H9 (cell line): Measurements from ENCODE around the gene SNTG2. TPM values are rescaled to one million over a fixed set of nuclear protein-coding genes. Genes with fewer than 3 reads are reported as not detected.

Source experiments
- DNase-seq: peaks from one replicate; pipeline ENCODE4 v3.0.0-alpha.2; 2017
- H2AFZ ChIP-seq: one replicate; pipeline ENCODE4 v1.6.1; 2013; ENCODE audit warnings: mild to moderate bottlenecking, low read length, control low read depth, moderate library complexity
- H2AK5ac ChIP-seq: 2 replicates; pipeline ENCODE4 v1.6.1; 2013; ENCODE audit warnings: low read length, control low read depth, mixed read lengths; ENCODE audit not compliant: insufficient read length
- H2BK120ac ChIP-seq: one replicate; pipeline ENCODE4 v1.6.1; 2013; ENCODE audit warnings: low read depth, mild to moderate bottlenecking, low read length, control low read depth, inconsistent platforms; ENCODE audit not compliant: poor library complexity, severe bottlenecking
- H2BK12ac ChIP-seq: 2 replicates; pipeline ENCODE4 v1.6.1; 2013; ENCODE audit warnings: low read length, control low read depth, mixed read lengths, low read depth; ENCODE audit not compliant: insufficient read length
- H2BK15ac ChIP-seq: 2 replicates; pipeline ENCODE4 v1.6.1; 2013; ENCODE audit warnings: low read depth, low read length, control low read depth
- H2BK20ac ChIP-seq: one replicate; pipeline ENCODE4 v1.6.1; 2013; ENCODE audit warnings: low read depth, mild to moderate bottlenecking, low read length, control low read depth, inconsistent platforms; ENCODE audit not compliant: poor library complexity, severe bottlenecking
- H2BK5ac ChIP-seq: 2 replicates; pipeline ENCODE4 v1.6.1; 2013; ENCODE audit warnings: low read length, control low read depth, mixed read lengths; ENCODE audit not compliant: insufficient read length
- H3K14ac ChIP-seq: 2 replicates; pipeline ENCODE4 v1.6.1; 2013; ENCODE audit warnings: low read length, control low read depth; ENCODE audit not compliant: insufficient read depth
- H3K18ac ChIP-seq: 2 replicates; pipeline ENCODE4 v1.6.1; 2013; ENCODE audit warnings: low read depth, mild to moderate bottlenecking, mixed read lengths, low read length, control low read depth; ENCODE audit not compliant: insufficient read length
- H3K23ac ChIP-seq: 2 replicates; pipeline ENCODE4 v1.6.1; 2013; ENCODE audit warnings: low read length, control low read depth, mixed read lengths, low read depth; ENCODE audit not compliant: insufficient read length
- H3K23me2 ChIP-seq: 2 replicates; pipeline ENCODE4 v1.6.1; 2013; ENCODE audit warnings: low read depth, mild to moderate bottlenecking, mixed read lengths, low read length, control low read depth; ENCODE audit not compliant: insufficient read length, poor library complexity, severe bottlenecking
- H3K27ac ChIP-seq: 2 replicates; pipeline ENCODE4 v1.5.1; 2013; ENCODE audit warnings: low read length, control low read depth, mixed read lengths, low read depth; ENCODE audit not compliant: insufficient read length
- H3K27me3 ChIP-seq: 2 replicates; pipeline ENCODE4 v1.6.1; 2013; ENCODE audit warnings: low read length, control low read depth, inconsistent platforms; ENCODE audit not compliant: insufficient read depth
- H3K4ac ChIP-seq: 2 replicates; pipeline ENCODE4 v1.6.1; 2013; ENCODE audit warnings: low read depth, mild to moderate bottlenecking, control low read depth, inconsistent platforms, low read length, moderate library complexity
- H3K4me1 ChIP-seq: 2 replicates; pipeline ENCODE4 v1.6.1; 2013; ENCODE audit warnings: low read length, control low read depth, inconsistent platforms; ENCODE audit not compliant: insufficient read depth
- H3K4me2 ChIP-seq: 2 replicates; pipeline ENCODE4 v1.6.1; 2013; ENCODE audit warnings: low read length, control low read depth, mixed read lengths; ENCODE audit not compliant: insufficient read length, insufficient read depth
- H3K56ac ChIP-seq: 2 replicates; pipeline ENCODE4 v1.6.1; 2013; ENCODE audit warnings: low read depth, mild to moderate bottlenecking, mixed read lengths, low read length, control low read depth; ENCODE audit not compliant: insufficient read length
- H3K79me1 ChIP-seq: 2 replicates; pipeline ENCODE4 v1.6.1; 2013; ENCODE audit warnings: low read depth, mild to moderate bottlenecking, moderate library complexity, low read length, control low read depth, inconsistent platforms; ENCODE audit not compliant: insufficient read depth, poor library complexity, severe bottlenecking
- H3K79me2 ChIP-seq: 2 replicates; pipeline ENCODE4 v1.6.1; 2013; ENCODE audit warnings: low read length, control low read depth, inconsistent platforms; ENCODE audit not compliant: insufficient read depth
- H3K9ac ChIP-seq: 2 replicates; pipeline ENCODE4 v1.6.1; 2013; ENCODE audit warnings: low read length, control low read depth, mixed read lengths; ENCODE audit not compliant: insufficient read length; ENCODE audit errors: extremely low read depth
- H3K9me3 ChIP-seq: one replicate; pipeline ENCODE4 v1.6.1; 2013; ENCODE audit warnings: low read depth, low read length, inconsistent platforms; ENCODE audit not compliant: control insufficient read depth
- H3T11ph ChIP-seq: one replicate; pipeline ENCODE4 v1.6.1; 2013; ENCODE audit warnings: mild to moderate bottlenecking, low read length, control low read depth, inconsistent platforms
- H4K20me1 ChIP-seq: one replicate; pipeline ENCODE4 v1.6.1; 2013; ENCODE audit not compliant: control insufficient read depth, insufficient read length, insufficient read depth
- H4K5ac ChIP-seq: 2 replicates; pipeline ENCODE4 v1.6.1; 2013; ENCODE audit warnings: low read depth, mild to moderate bottlenecking, mixed read lengths, low read length, control low read depth; ENCODE audit not compliant: insufficient read length
- H4K8ac ChIP-seq: replicated peaks from 2 replicates; pipeline ENCODE4 v1.6.1; 2013; ENCODE audit warnings: low read length, control low read depth, mixed read lengths, low read depth; ENCODE audit not compliant: insufficient read length
- H4K91ac ChIP-seq: 2 replicates; pipeline ENCODE4 v1.6.1; 2013; ENCODE audit warnings: low read depth, mild to moderate bottlenecking, moderate library complexity, mixed read lengths, low read length, control low read depth; ENCODE audit not compliant: insufficient read length
- H3K27ac Mint-ChIP-seq, 3 experiments: 2 replicates in 2 of 3; 3 replicates in 1 of 3; pipeline ENCODE4 v1.8.0; 2020 to 2021; ENCODE audit warnings: mixed read lengths in 3 of 3, mild to moderate bottlenecking in 1 of 3, moderate library complexity in 1 of 3
- H3K27me3 Mint-ChIP-seq: 2 replicates; pipeline ENCODE4 v1.8.0; 2021; ENCODE audit warnings: low read depth, mild to moderate bottlenecking, moderate library complexity, mixed read lengths
- H3K36me3 Mint-ChIP-seq, 3 experiments: 2 replicates in 2 of 3; 3 replicates in 1 of 3; pipeline ENCODE4 v1.8.0; 2020 to 2021; ENCODE audit warnings: low read depth in 3 of 3, mixed read lengths in 3 of 3; ENCODE audit not compliant: insufficient read depth in 1 of 3
- H3K4me1 Mint-ChIP-seq, 2 experiments: 2 replicates each; pipeline ENCODE4 v1.8.0; 2020; ENCODE audit warnings: mixed read lengths in 2 of 2
- H3K4me3 Mint-ChIP-seq, 2 experiments: 2 replicates in 1 of 2; 3 replicates in 1 of 2; pipeline ENCODE4 v1.8.0; 2020 to 2021; ENCODE audit warnings: mild to moderate bottlenecking in 2 of 2, mixed read lengths in 2 of 2, moderate library complexity in 1 of 2
- H3K9me3 Mint-ChIP-seq, 2 experiments: 2 replicates in 1 of 2; 3 replicates in 1 of 2; pipeline ENCODE4 v1.8.0; 2020; ENCODE audit warnings: mild to moderate bottlenecking in 2 of 2, mixed read lengths in 2 of 2, moderate library complexity in 1 of 2
- CTCF ChIP-seq: fragments of 200-600 bp; sonication (generic); conservative IDR thresholded peaks from 3 replicates; pipeline ENCODE4 v1.8.0; 2021; ENCODE audit warnings: antibody characterized with exemption, mild to moderate bottlenecking
- WGBS: extraction: QIAGEN DNeasy Blood & Tissue Kit; methylation state at CpG from one replicate; pipeline ENCODE4 v1.1.7; 2013; ENCODE audit warnings: missing lambda C conversion rate, low lambda C conversion rate, mixed read lengths; ENCODE audit not compliant: insufficient read length; ENCODE audit errors: extremely low coverage; 5-methylcytosine and 5-hydroxymethylcytosine counted together
- total RNA-seq: library from RNA; stranded (reverse); gene quantifications from 2 replicates; pipeline ENCODE4 v1.2.1, GENCODE V29; 2021

The SNTG2 gene
- total RNA-seq, 1 experiment from 2014 or later, result 13.2 TPM

GRCh38 chr2:1366546-1367134 lies 416.0 kb downstream of the SNTG2 start:
- no peaks in the 10 kb centered on the region for H3K79me1 ChIP-seq
- H3K23me2 ChIP-seq, result no peaks in the 10 kb centered on the region
- H3K4me1 Mint-ChIP-seq, result peaks cover 9 to 11% of the 10 kb centered on the region in 2 experiments
- H3K27me3 Mint-ChIP-seq, result peaks cover 2% of the 10 kb centered on the region; the same call in 1 of the 2 replicates
- no peak overlapping the region for H3K4me3 Mint-ChIP-seq
- no peak overlapping the region for H3K18ac ChIP-seq
- no peak overlapping the region for H2AFZ ChIP-seq
- no peak overlapping the region for H4K8ac ChIP-seq
- H2BK12ac ChIP-seq, result no peak overlapping the region
- H3K27ac ChIP-seq, result no peak overlapping the region
- H3K9me3 ChIP-seq, result no peaks in the 10 kb centered on the region
- H3K9ac ChIP-seq, result no peak overlapping the region
- H3K4me1 ChIP-seq, result no peaks in the 10 kb centered on the region
- H3K9me3 Mint-ChIP-seq, result peaks cover 0 to 6% of the 10 kb centered on the region in 2 experiments; a peak in 3 of 5 replicates
- no CpG with 5 or more reads among the region's 20 CpGs for WGBS
- no peak overlapping the region for H4K5ac ChIP-seq
- H3K27me3 ChIP-seq, result no peaks in the 10 kb centered on the region
- H2BK5ac ChIP-seq, result no peak overlapping the region
- no peak for TF ChIP-seq CTCF
- H4K91ac ChIP-seq, result no peak overlapping the region
- no peak overlapping the region for H2BK15ac ChIP-seq
- no peak overlapping the region for H2BK20ac ChIP-seq
- DNase-seq, result no peak
- H2AK5ac ChIP-seq, result no peak overlapping the region
- H3K36me3 Mint-ChIP-seq, result peaks cover 0 to 4% (median 0%) of the 10 kb centered on the region in 3 experiments; a peak in 1 of 7 replicates
- H3K27ac Mint-ChIP-seq, result no peak overlapping the region
- H3K4me2 ChIP-seq, result no peak overlapping the region
- no peak overlapping the region; the same call in 1 of the 2 replicates for H3K14ac ChIP-seq
- H3K56ac ChIP-seq, result no peak overlapping the region
- H3K79me2 ChIP-seq, result no peaks in the 10 kb centered on the region
- H3K23ac ChIP-seq, result no peak overlapping the region
- H2BK120ac ChIP-seq, result no peak overlapping the region
- H3K4ac ChIP-seq, result no peak overlapping the region
- no peaks in the 10 kb centered on the region for H4K20me1 ChIP-seq
- no peak overlapping the region for H3T11ph ChIP-seq
